Suprapubic skin (tissue), 4 donors: Measurements from ENCODE around the gene CLCN6. TPM values are rescaled to one million over a fixed set of nuclear protein-coding genes. Genes with fewer than 3 reads are reported as not detected.
A peak's percentile ranks its signal among the peaks of the same experiment; 100 is the strongest.

Experiments
- DNase-seq, 2 donors: peaks; one replicate each; pipeline ENCODE4 v3.0.0-alpha.2; 2019; ENCODE audit warnings: low spot score in 2 of 2
- H3K27ac ChIP-seq: fragments of 200-600 bp; sonication (generic); one replicate; pipeline ENCODE4 v1.5.1; 2019
- H3K27me3 ChIP-seq: fragments of 200-600 bp; sonication (generic); one replicate; pipeline ENCODE4 v1.5.1; 2019
- H3K36me3 ChIP-seq: fragments of 200-600 bp; sonication (generic); one replicate; pipeline ENCODE4 v1.5.1; 2019
- H3K4me1 ChIP-seq: fragments of 200-600 bp; sonication (generic); one replicate; pipeline ENCODE4 v1.5.1; 2019
- H3K4me3 ChIP-seq: fragments of 200-600 bp; sonication (generic); one replicate; pipeline ENCODE4 v1.5.1; 2019; ENCODE audit warnings: mild to moderate bottlenecking
- H3K9me3 ChIP-seq: fragments of 200-600 bp; sonication (generic); one replicate; pipeline ENCODE4 v1.5.1; 2019
- CTCF ChIP-seq, 2 donors: fragments of 200-600 bp in 1 of 2; fragments of 450-650 bp in 1 of 2; sonication (generic) in 1 of 2; IDR thresholded peaks; one replicate each; pipeline ENCODE4 v1.5.1; 2016 to 2019; ENCODE audit warnings: antibody characterized with exemption in 2 of 2, mild to moderate bottlenecking in 1 of 2, moderate library complexity in 1 of 2
- EP300 ChIP-seq: sonication (generic); formaldehyde crosslinking; IDR thresholded peaks from one replicate; pipeline ENCODE4 v1.6.1; 2017; ENCODE audit warnings: antibody characterized with exemption
- POLR2A ChIP-seq, 2 donors: fragments of 450-650 bp; IDR thresholded peaks; one replicate each; pipeline ENCODE4 v1.6.1; 2017; ENCODE audit warnings: antibody characterized with exemption in 2 of 2, mild to moderate bottlenecking in 2 of 2, moderate library complexity in 2 of 2
- POLR2AphosphoS5 ChIP-seq, 3 donors: sonication (generic); formaldehyde crosslinking; IDR thresholded peaks; one replicate each; pipeline ENCODE4 v1.6.1; 2017; ENCODE audit warnings: antibody characterized with exemption in 3 of 3
- WGBS: methylation state at CpG from one replicate; pipeline ENCODE4 v1.1.5; 2018; 5-methylcytosine and 5-hydroxymethylcytosine counted together
- total RNA-seq, 4 donors: library from RNA; depleted of rRNA; stranded (reverse); fragments of >200 nt; gene quantifications; one replicate each; pipeline ENCODE4 v1.1.0, GENCODE V29; 2016

Gene CLCN6
- total RNA-seq, 4 donors from 2014 or later = 6.2 to 22.5 (median 10.2) TPM

- Histone ChIP-seq H3K9me3 (no peaks in the 10 kb centered on the region), H3K27ac (peak overlapping the region; percentile 88), H3K4me1 (peaks cover 76% of the 10 kb centered on the region), H3K27me3 (no peaks in the 10 kb centered on the region), H3K4me3 (peak overlapping the region; percentile 5), H3K36me3 (peaks cover 17% of the 10 kb centered on the region)
- TF ChIP-seq POLR2A (IDR thresholded peaks at IDR 0.05) = no peak
- no peak for TF ChIP-seq CTCF (IDR thresholded peaks at IDR 0.05)
- TF ChIP-seq POLR2AphosphoS5 (IDR thresholded peaks at IDR 0.05) = no peak
- no peak for TF ChIP-seq EP300
- 67% methylated on average over 5 of the region's 14 CpGs for WGBS
- no peak for DNase-seq
Measured at GRCh38 chr1:11788549-11789053, 17.4 kb upstream of the CLCN6 start.

GRCh38 chr1:11789126-11790067 is 16.6 kb upstream of the CLCN6 start:
- H3K4me1 ChIP-seq = peaks cover 76% of the 10 kb centered on the region
- peak overlapping the region; percentile 5 for H3K4me3 ChIP-seq
- DNase-seq = no peak
- H3K36me3 ChIP-seq = peaks cover 25% of the 10 kb centered on the region
- H3K27me3 ChIP-seq = no peaks in the 10 kb centered on the region
- H3K27ac ChIP-seq = peak overlapping the region; percentile 88
- no peaks in the 10 kb centered on the region for H3K9me3 ChIP-seq
- 65% methylated on average over 13 of the region's 13 CpGs for WGBS
- TF ChIP-seq POLR2AphosphoS5 (IDR thresholded peaks at IDR 0.05) (no peak), CTCF (IDR thresholded peaks at IDR 0.05) (no peak), EP300 (no peak), POLR2A (IDR thresholded peaks at IDR 0.05) (no peak)

- Histone ChIP-seq H3K36me3 (peaks cover 34% of the 10 kb centered on the region), H3K27me3 (no peaks in the 10 kb centered on the region), H3K9me3 (no peaks in the 10 kb centered on the region), H3K4me3 (no peak overlapping the region), H3K27ac (peak overlapping the region; percentile 88), H3K4me1 (peaks cover 67% of the 10 kb centered on the region)
- WGBS = 77% methylated on average over 14 of the region's 20 CpGs
- DNase-seq = no peak
- no peak for TF ChIP-seq EP300
Measured at GRCh38 chr1:11790101-11790879, 15.7 kb upstream of the CLCN6 start.

GRCh38 chr1:11790880-11791715 is 14.9 kb upstream of the CLCN6 start:
- Histone ChIP-seq H3K4me3 (no peak overlapping the region), H3K27ac (peak overlapping the region; percentile 88), H3K9me3 (no peaks in the 10 kb centered on the region), H3K4me1 (peaks cover 62% of the 10 kb centered on the region), H3K36me3 (peaks cover 42% of the 10 kb centered on the region), H3K27me3 (no peaks in the 10 kb centered on the region)
- DNase-seq = peak; percentile 91 to 96
- 53% methylated on average over 14 of the region's 19 CpGs for WGBS
- TF ChIP-seq POLR2A (IDR thresholded peaks at IDR 0.05) (no peak), CTCF (IDR thresholded peaks at IDR 0.05) (no peak), POLR2AphosphoS5 (IDR thresholded peaks at IDR 0.05) (peak; percentile 81 to 97 (median 96)), EP300 (peak; percentile 88)

- WGBS = 87% methylated on average over 11 of the region's 11 CpGs
- Histone ChIP-seq H3K36me3 (peaks cover 48% of the 10 kb centered on the region), H3K27ac (peak overlapping the region; percentile 88), H3K4me1 (peaks cover 57% of the 10 kb centered on the region), H3K4me3 (no peak overlapping the region), H3K27me3 (no peaks in the 10 kb centered on the region), H3K9me3 (no peaks in the 10 kb centered on the region)
- TF ChIP-seq CTCF (IDR thresholded peaks at IDR 0.05) (no peak), POLR2AphosphoS5 (IDR thresholded peaks at IDR 0.05) (no peak), EP300 (no peak), POLR2A (IDR thresholded peaks at IDR 0.05) (no peak)
- no peak for DNase-seq
Measured at GRCh38 chr1:11792106-11792505, 13.9 kb upstream of the CLCN6 start.
